ENCODE data around the gene HOXA10.

The HOXA10 gene

DNA sequence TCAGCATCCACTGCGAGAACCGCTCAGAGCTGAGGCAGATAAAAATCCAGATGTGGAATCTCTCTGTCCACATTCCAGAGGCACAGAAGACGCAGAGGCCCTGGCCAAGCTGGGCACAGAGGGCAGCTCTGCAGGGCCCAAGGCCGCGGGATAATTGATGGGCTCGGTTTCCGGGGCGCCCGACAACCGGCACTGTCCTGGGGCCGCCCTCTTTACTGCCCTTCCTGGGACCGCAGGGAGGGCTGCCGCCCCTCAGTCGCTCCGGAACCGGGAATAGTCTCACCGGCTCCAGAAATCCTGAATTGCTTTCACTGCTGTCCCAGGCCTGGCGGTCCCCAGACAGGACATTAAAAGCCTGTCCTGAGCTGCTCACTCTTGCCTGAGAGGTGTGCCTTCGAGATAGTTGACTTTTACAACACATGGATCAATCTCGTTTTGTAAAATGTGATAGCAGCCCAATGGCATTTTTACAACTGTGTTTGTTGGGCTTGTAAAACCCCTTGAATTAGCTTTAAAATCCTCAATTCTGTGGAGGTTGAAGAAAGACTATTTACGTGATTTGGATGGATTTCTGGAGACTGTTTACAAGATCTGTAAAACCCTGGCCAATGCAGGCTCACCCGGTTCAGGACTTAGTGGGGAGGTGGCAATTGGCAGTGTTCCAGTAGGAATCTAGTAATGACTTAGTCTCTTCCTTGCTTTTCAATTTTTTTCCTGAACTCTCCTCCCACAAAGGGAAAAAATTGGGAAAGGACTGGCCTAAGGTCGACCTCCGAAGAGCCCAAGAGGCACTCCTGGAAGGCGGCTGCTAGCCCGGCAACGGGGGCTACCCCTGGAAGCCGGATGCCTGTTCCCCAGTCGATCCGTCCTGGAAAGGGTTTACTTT is 25.1 kb downstream of the HOXA10 start:
- Histone ChIP-seq H3K4me1 (no peaks in the 10 kb centered on the region), H3K4me2 (ENCODE audit: low read length) (no peak overlapping the region), H3K9ac (no peak overlapping the region), H3K4me3 (ENCODE audit: low read depth, low read length) (no peak overlapping the region), H3K36me3 (ENCODE audit: control insufficient read depth, insufficient read depth, low read length) (no peaks in the 10 kb centered on the region), H3K79me2 (no peaks in the 10 kb centered on the region), H3K9me3 (ENCODE audit: control insufficient read depth, low read length) (no peaks in the 10 kb centered on the region), H3K27me3 (ENCODE audit: control insufficient read depth, insufficient read depth, low read length) (no peaks in the 10 kb centered on the region), H2AFZ (no peak overlapping the region), H3K27ac (no peak overlapping the region)
- TF ChIP-seq, protein P1, sequence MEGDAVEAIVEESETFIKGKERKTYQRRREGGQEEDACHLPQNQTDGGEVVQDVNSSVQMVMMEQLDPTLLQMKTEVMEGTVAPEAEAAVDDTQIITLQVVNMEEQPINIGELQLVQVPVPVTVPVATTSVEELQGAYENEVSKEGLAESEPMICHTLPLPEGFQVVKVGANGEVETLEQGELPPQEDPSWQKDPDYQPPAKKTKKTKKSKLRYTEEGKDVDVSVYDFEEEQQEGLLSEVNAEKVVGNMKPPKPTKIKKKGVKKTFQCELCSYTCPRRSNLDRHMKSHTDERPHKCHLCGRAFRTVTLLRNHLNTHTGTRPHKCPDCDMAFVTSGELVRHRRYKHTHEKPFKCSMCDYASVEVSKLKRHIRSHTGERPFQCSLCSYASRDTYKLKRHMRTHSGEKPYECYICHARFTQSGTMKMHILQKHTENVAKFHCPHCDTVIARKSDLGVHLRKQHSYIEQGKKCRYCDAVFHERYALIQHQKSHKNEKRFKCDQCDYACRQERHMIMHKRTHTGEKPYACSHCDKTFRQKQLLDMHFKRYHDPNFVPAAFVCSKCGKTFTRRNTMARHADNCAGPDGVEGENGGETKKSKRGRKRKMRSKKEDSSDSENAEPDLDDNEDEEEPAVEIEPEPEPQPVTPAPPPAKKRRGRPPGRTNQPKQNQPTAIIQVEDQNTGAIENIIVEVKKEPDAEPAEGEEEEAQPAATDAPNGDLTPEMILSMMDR (IDR thresholded peaks at IDR 0.05) = no peak

DNA sequence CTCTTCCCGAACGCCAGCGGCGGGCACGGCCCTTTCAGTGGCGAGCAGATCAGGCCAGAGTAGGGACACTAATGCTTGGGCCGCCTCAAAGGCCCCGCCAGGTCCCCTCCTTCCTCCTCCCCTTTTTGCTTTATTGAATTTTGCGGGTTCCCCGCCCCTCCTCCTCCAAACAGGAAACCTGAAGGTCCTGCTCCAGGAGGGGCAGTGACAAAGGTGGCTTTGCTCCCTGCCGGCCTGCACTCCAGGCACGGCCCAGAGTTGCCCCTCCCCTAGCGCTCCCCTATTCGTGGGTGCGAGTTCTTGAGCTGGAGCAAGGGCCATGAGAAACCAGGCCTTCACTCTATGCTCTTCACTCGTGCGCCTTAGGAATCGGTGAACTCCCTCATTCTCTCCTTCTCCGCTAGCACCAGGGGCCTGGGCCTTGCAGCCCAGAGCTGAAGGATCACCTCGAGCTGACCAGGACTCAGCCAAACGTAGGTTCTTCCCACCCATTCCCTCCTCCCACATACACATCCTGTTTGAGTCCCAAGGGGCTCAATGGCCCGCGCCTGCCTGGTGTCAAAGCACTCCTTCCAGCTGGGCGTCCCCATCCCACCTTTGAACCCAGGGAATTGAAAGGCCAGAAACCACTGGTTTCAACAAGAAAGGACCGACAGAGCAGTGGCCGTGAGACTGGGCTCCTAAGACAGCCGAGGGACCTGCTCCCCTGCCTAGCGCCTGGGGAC is 25.9 kb downstream of the HOXA10 start:
- H3K79me2 ChIP-seq = no peaks in the 10 kb centered on the region
- H3K4me3 ChIP-seq (ENCODE audit: low read depth, low read length) = no peak overlapping the region
- no peak overlapping the region for H3K9ac ChIP-seq
- TF ChIP-seq, protein P1 (IDR thresholded peaks at IDR 0.05) = no peak
- no peak overlapping the region for H3K27ac ChIP-seq
- no peak overlapping the region for H2AFZ ChIP-seq
- H3K36me3 ChIP-seq (ENCODE audit: control insufficient read depth, insufficient read depth, low read length) = no peaks in the 10 kb centered on the region
- H3K4me2 ChIP-seq (ENCODE audit: low read length) = no peak overlapping the region
- H3K4me1 ChIP-seq = no peaks in the 10 kb centered on the region
- H3K27me3 ChIP-seq (ENCODE audit: control insufficient read depth, insufficient read depth, low read length) = no peaks in the 10 kb centered on the region
- no peaks in the 10 kb centered on the region for H3K9me3 ChIP-seq (ENCODE audit: control insufficient read depth, low read length)

DNA sequence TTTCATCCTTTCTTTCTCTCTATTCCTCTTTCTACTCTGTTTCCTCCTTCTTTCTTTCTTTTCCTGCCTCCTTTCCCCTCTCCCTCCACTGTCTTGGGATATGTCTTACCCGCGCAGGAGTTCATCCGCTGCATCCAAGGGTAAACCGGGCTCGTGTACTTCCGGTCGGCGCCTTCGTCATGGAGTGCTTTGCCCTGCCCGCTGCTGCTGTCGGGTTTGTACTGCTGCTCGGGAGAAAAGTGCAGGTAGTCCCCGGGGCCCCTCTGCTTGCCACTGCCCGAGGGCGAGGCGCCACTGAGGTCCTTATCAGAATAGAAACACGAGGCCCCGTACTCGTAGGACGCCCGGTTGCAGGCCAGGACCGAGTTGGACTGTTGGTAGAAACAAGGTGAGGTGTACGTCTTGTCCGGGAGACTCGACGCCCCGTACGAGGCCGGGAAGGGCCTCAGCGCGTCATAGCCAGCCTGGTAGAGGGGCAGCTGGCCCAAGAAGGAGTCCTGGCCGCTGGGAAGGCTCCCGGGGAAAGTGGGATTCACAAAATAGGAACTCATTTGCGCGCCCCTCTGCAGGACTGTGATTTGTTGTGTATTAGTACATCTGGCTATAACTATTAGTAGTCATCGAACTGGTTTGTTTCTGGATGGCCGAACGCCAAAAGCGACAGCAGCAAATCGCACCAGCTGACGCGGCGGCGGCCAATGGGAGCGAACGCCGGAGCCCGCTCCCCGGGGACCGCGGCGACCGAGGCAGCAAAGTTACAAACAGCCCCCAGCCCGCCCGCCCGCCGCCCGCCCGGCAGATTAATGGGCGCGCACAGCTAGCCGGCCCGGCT is 26.7 kb downstream of the HOXA10 start, which contains the start of gene HOXA6:
HOXA6 (minus strand) TSS at position 576 of the 832 bp plus-strand sequence; CDS start at position 551, 25 bp downstream.
- no peak within 1 kb of the TSS for H3K27ac ChIP-seq
- H3K9ac ChIP-seq = no peak within 1 kb of the TSS
- H3K4me3 ChIP-seq (ENCODE audit: low read depth, low read length) = no peak within 1 kb of the TSS
- TF ChIP-seq, protein P1 (IDR thresholded peaks at IDR 0.05) = no peak
- no peak within 1 kb of the TSS for H2AFZ ChIP-seq
- H3K4me1 ChIP-seq = no peaks in the 10 kb centered on the region
- peak within 1 kb of the TSS; percentile 24 for H3K4me2 ChIP-seq (ENCODE audit: low read length)
- H3K27me3 ChIP-seq (ENCODE audit: control insufficient read depth, insufficient read depth, low read length) = no peaks in the 10 kb centered on the region
- H3K9me3 ChIP-seq (ENCODE audit: control insufficient read depth, low read length) = no peaks in the 10 kb centered on the region
- no peaks in the 10 kb centered on the region for H3K79me2 ChIP-seq
- H3K36me3 ChIP-seq (ENCODE audit: control insufficient read depth, insufficient read depth, low read length) = no peaks in the 10 kb centered on the region

DNA sequence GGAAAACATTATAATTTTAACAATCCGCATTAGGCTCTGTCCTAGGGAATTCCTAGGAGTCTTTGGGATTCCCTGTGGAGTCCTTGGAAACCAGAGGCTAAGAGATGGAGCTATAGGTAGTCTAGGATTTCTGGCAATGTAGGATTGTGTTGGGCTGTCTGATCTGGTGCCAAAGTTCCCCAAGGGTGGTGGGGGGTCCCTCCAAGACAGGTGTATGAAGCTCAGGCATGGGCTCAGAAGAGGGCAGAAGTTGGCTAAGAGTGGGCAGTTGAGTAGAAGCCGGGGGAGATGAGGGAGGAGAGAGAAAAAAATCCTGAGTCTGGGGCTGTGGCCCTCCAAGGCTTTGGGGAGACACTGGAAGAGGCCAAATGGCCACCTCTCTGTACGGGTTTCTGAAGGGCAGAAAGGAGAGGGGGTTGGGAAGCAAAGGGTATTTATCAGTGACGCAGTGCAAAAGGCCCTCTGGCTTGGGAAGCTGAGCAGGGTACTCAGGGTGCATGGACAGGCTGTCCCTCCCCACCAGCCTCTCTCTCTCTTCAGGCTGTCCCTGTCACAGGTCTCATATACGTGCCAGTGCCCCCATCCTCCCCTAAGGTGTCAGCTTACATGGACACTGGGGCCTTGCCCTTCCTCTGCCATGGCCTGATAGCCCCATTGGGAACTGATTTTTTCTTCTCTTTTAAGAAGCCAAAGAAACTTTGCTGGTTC is 27.5 kb downstream of the HOXA10 start:
- Histone ChIP-seq H3K4me1 (no peaks in the 10 kb centered on the region), H3K9me3 (ENCODE audit: control insufficient read depth, low read length) (no peaks in the 10 kb centered on the region), H2AFZ (no peak overlapping the region), H3K4me2 (ENCODE audit: low read length) (no peak overlapping the region), H3K4me3 (ENCODE audit: low read depth, low read length) (no peak overlapping the region), H3K36me3 (ENCODE audit: control insufficient read depth, insufficient read depth, low read length) (no peaks in the 10 kb centered on the region), H3K9ac (no peak overlapping the region), H3K79me2 (no peaks in the 10 kb centered on the region), H3K27ac (no peak overlapping the region), H3K27me3 (ENCODE audit: control insufficient read depth, insufficient read depth, low read length) (no peaks in the 10 kb centered on the region)
- TF ChIP-seq, protein P1 (IDR thresholded peaks at IDR 0.05) = no peak

Measured in parathyroid adenoma (tissue), 2 donors.